ENCODE measurements around the gene ADA. TPM values are rescaled to one million over a fixed set of nuclear protein-coding genes. Genes with fewer than 3 reads are reported as not detected.

ADA gene
- total RNA-seq, 6 donors from 2014 or later = 5.0 to 9.4 (median 7.2) TPM

DNA sequence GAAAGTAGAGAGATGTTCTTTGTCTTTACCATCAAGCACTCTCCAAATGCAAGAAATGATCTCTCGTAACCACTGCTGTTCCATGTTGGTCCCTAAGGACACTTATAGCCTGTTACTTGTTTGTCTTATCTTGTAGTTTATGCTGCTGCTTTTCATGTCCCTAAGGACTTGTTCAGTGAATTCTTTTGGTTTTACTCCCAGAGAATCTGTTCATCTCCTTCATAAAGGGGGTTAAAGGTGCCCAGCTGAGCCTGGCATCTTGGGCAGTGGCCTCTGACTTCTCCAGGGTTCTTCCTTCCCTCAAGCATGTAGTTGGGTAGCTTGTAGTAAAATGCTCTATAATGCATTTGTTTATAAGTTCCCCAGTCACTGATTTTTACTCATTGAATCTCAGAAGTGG is 70.0 kb downstream of the ADA start:
- WGBS, 2 donors = 75 to 82% methylated on average over 1 of the region's 1 CpG
- Histone ChIP-seq H3K4me1 (peaks cover 41 to 50% (median 44%) of the 10 kb centered on the region in 4 donors), H3K4me3 (no peak overlapping the region), H3K27me3 (no peaks in the 10 kb centered on the region), H3K36me3 (no peaks in the 10 kb centered on the region), H3K9me3 (no peaks in the 10 kb centered on the region), H3K27ac (peak overlapping the region; percentile 81 to 95 (median 86))
- ATAC-seq (ENCODE audit: low FRiP score in 2 of 2) (no peak), DNase-seq (no peak)
- no peak for TF ChIP-seq POLR2A (IDR thresholded peaks at IDR 0.05)

DNA sequence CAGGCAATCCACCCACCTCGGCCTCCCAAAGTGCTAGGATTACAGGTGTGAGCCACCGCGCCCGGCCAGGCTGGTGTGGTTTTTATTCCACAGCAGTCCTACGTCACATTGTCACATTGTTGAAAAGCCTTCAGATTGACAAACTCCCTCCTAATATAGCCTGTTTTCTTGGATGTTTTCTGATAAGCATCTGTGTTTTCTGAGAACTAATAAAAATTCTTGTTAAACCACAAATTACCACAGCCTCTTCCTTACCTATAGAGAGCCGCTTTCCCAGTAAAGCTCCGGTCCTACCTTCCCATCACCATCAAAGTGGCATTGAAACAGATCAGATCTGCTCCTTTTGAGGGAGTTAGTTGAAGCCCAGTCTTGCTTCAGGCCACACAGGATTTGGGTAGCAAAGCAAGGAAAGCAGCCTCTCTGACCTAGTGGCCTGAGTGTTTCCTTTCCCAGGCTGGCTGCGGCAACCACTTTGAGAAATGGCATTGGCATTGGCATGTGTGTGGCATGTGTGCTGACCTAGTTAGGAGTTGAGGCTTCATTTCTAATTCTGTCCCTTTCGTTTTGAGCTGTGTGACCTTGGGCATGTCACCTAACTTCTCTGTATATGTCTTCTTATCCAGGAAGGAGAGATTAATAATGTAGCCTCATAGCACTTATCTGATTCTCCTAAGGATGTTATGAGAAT is 70.8 kb downstream of the ADA start:
- Histone ChIP-seq H3K36me3 (no peaks in the 10 kb centered on the region), H3K27me3 (no peaks in the 10 kb centered on the region), H3K4me3 (no peak overlapping the region), H3K4me1 (peaks cover 41 to 44% (median 42%) of the 10 kb centered on the region in 4 donors), H3K27ac (peak overlapping the region; percentile 81 to 95 (median 86)), H3K9me3 (no peaks in the 10 kb centered on the region)
- ATAC-seq (ENCODE audit: low FRiP score in 2 of 2) (no peak), DNase-seq (no peak)
- TF ChIP-seq, protein P1, sequence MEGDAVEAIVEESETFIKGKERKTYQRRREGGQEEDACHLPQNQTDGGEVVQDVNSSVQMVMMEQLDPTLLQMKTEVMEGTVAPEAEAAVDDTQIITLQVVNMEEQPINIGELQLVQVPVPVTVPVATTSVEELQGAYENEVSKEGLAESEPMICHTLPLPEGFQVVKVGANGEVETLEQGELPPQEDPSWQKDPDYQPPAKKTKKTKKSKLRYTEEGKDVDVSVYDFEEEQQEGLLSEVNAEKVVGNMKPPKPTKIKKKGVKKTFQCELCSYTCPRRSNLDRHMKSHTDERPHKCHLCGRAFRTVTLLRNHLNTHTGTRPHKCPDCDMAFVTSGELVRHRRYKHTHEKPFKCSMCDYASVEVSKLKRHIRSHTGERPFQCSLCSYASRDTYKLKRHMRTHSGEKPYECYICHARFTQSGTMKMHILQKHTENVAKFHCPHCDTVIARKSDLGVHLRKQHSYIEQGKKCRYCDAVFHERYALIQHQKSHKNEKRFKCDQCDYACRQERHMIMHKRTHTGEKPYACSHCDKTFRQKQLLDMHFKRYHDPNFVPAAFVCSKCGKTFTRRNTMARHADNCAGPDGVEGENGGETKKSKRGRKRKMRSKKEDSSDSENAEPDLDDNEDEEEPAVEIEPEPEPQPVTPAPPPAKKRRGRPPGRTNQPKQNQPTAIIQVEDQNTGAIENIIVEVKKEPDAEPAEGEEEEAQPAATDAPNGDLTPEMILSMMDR (IDR thresholded peaks at IDR 0.05) = no peak
- TF ChIP-seq POLR2A (IDR thresholded peaks at IDR 0.05) (no peak), POLR2AphosphoS5 (IDR thresholded peaks at IDR 0.05) (no peak), EP300 (IDR thresholded peaks at IDR 0.05) (no peak)
- WGBS, 2 donors = 74 to 80% methylated on average over 9 of the region's 9 CpGs

DNA sequence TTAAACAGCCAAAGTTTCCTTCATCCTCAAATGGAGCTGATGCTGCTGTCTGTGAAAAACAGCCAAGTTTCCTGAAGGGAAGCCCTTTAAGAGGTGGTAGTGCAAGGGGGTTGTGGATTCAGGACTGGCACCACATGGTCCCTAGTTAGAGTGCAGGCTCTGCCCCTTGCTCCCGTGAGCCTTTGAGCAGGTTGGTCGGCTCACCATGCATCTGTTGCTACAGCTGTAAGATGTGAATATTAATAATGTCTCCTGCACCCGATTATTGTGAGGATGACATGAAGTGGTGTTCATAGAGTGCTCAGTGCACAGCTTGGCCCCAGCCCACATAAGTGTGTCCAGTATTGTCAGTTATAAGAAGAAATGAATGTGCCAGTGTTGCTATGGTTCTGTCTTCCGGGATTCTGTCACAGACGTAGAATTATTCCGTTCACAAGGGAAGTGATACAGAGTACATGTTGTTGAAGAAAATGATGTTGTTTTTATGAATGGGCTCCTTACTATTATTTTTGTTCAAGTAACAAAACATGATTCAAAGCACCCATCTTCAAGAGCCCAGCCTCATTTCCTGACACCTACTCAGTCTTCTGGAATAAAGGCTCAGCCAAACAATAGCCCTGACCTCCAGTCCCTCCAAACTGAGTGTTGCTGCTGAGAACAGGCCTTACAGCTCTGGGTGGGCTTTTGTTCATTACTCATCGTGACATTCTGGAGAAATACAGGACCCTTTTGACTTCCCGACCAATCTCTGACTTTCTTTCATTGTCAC is 72.0 kb downstream of the ADA start:
- no peak for TF ChIP-seq POLR2AphosphoS5 (IDR thresholded peaks at IDR 0.05)
- no peak for TF ChIP-seq EP300 (IDR thresholded peaks at IDR 0.05)
- TF ChIP-seq POLR2A (IDR thresholded peaks at IDR 0.05) = no peak
- TF ChIP-seq, protein P1 (IDR thresholded peaks at IDR 0.05) = no peak
- peaks cover 37 to 46% (median 39%) of the 10 kb centered on the region in 4 donors for H3K4me1 ChIP-seq
- ATAC-seq (ENCODE audit: low FRiP score in 2 of 2) (no peak), DNase-seq (no peak)
- no peak overlapping the region for H3K4me3 ChIP-seq
- peak overlapping the region; percentile 0 to 95 (median 53) for H3K27ac ChIP-seq
- 49 to 59% methylated on average over 5 to 8 of the region's 8 CpGs for WGBS, 2 donors
- H3K9me3 ChIP-seq = no peaks in the 10 kb centered on the region
- no peaks in the 10 kb centered on the region for H3K36me3 ChIP-seq
- no peaks in the 10 kb centered on the region for H3K27me3 ChIP-seq

DNA sequence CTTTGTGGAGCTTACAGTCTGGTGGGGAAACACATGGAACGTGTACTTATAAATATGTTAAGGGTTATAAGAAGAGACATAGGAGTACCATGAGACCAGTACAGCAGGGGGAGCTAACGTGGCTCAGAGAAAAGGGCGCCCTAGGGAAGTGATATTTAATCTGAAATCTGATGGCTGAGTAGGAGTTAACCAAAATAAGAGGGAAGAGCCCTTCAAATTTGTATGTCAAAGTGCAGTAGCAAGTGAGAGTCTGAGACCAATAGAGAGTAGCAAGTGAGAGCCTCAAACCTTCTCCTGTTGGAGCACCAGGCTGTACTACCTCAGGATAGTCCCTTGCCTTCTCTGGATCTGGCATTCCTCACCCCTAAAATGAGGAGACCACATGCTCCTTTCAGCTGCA is 75.2 kb downstream of the ADA start:
- DNase-seq (no peak), ATAC-seq (ENCODE audit: low FRiP score in 2 of 2) (peak; percentile 56 to 64)
- no peaks in the 10 kb centered on the region for H3K9me3 ChIP-seq
- H3K4me1 ChIP-seq = peaks cover 40 to 53% (median 52%) of the 10 kb centered on the region in 4 donors
- H3K36me3 ChIP-seq = no peaks in the 10 kb centered on the region
- TF ChIP-seq POLR2AphosphoS5 (IDR thresholded peaks at IDR 0.05) = no peak
- TF ChIP-seq, protein P1 (IDR thresholded peaks at IDR 0.05) = peak in 4 of 6 experiments; percentile 12 to 36 (median 23)
- no peak for TF ChIP-seq POLR2A (IDR thresholded peaks at IDR 0.05)
- TF ChIP-seq EP300 (IDR thresholded peaks at IDR 0.05) = no peak
- no peaks in the 10 kb centered on the region for H3K27me3 ChIP-seq
- H3K4me3 ChIP-seq = no peak overlapping the region
- WGBS, 2 donors = 16 to 30% methylated on average over 3 of the region's 3 CpGs
- peak overlapping the region; percentile 27 to 61 (median 51) for H3K27ac ChIP-seq

DNA sequence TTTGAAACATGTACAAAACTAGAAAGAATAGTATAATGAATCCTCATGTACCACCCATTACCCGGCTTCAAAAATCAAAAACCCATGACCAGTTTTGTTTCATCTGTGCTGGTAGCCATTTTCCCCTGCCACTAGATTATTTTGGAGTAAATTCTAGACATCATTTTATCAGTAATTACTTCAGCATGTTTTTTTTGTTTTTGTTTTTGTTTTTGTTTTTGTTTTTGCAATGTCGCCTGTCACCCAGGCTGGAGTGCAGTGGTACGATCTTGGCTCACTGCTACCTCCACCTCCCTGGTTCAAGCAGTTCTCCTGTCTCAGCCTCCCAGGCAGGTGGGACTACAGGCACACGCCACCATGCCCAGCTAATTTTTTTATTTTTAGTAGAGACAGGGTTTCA is 77.1 kb downstream of the ADA start:
- Histone ChIP-seq H3K36me3 (no peaks in the 10 kb centered on the region), H3K27ac (peak overlapping the region in 2 of 4 donors; percentile 51 to 83), H3K9me3 (no peaks in the 10 kb centered on the region), H3K4me1 (peaks cover 28 to 37% (median 36%) of the 10 kb centered on the region in 4 donors), H3K27me3 (no peaks in the 10 kb centered on the region), H3K4me3 (no peak overlapping the region)
- no peak for TF ChIP-seq EP300 (IDR thresholded peaks at IDR 0.05)
- no peak for TF ChIP-seq POLR2AphosphoS5 (IDR thresholded peaks at IDR 0.05)
- TF ChIP-seq POLR2A (IDR thresholded peaks at IDR 0.05) = no peak
- TF ChIP-seq, protein P1 (IDR thresholded peaks at IDR 0.05) = no peak
- DNase-seq (no peak), ATAC-seq (ENCODE audit: low FRiP score in 2 of 2) (no peak)
- WGBS, 2 donors = 90 to 99% methylated on average over 4 of the region's 4 CpGs
